Osteoblast (primary cell): ENCODE results near the gene SARS2. TPM values are rescaled to one million over a fixed set of nuclear protein-coding genes. Genes with fewer than 3 reads are reported as not detected.
"Not testable (repeated sequence)": the region's sequence is repeated elsewhere in the genome, so short reads cannot be mapped to it uniquely, and the experiment has no call there.

Experiments
- DNase-seq: peaks from one replicate; pipeline ENCODE4 v3.0.0; 2011; ENCODE audit warnings: low spot score, mixed read lengths; ENCODE audit not compliant: insufficient read length; ENCODE audit errors: missing footprints
- H2AFZ ChIP-seq: 2 replicates; pipeline ENCODE4 v1.6.0; 2011; ENCODE audit warnings: mild to moderate bottlenecking, low read length
- H3K27ac ChIP-seq: 2 replicates; pipeline ENCODE4 v1.5.1; 2011; ENCODE audit warnings: mild to moderate bottlenecking, low read depth, low read length, moderate library complexity
- H3K27me3 ChIP-seq: 2 replicates; pipeline ENCODE4 v1.6.0; 2012; ENCODE audit warnings: mild to moderate bottlenecking, control low read depth, inconsistent platforms, low read length, moderate library complexity; ENCODE audit not compliant: insufficient read depth
- H3K36me3 ChIP-seq: 2 replicates; pipeline ENCODE4 v1.5.1; 2011; ENCODE audit warnings: mild to moderate bottlenecking, low read length, control low read depth, moderate library complexity; ENCODE audit not compliant: insufficient read depth
- H3K4me1 ChIP-seq: 2 replicates; pipeline ENCODE4 v1.5.1; 2011; ENCODE audit warnings: mild to moderate bottlenecking, low read length, control low read depth, moderate library complexity; ENCODE audit not compliant: insufficient read depth
- H3K4me2 ChIP-seq: 2 replicates; pipeline ENCODE4 v1.6.0; 2011; ENCODE audit warnings: mild to moderate bottlenecking, low read length; ENCODE audit not compliant: insufficient read depth
- H3K4me3 ChIP-seq: fragments of 200-600 bp; sonication (generic); 3 replicates; pipeline ENCODE4 v1.5.1; 2012; ENCODE audit warnings: mild to moderate bottlenecking, low read length, inconsistent platforms; ENCODE audit not compliant: insufficient read depth
- H3K79me2 ChIP-seq: 2 replicates; pipeline ENCODE4 v1.6.0; 2012; ENCODE audit warnings: mild to moderate bottlenecking, low read length, control low read depth, inconsistent platforms; ENCODE audit not compliant: insufficient read depth
- H3K9me3 ChIP-seq: 2 replicates; pipeline ENCODE4 v1.5.1; 2011; ENCODE audit warnings: low read depth, low read length, control low read depth
- H4K20me1 ChIP-seq: 2 replicates; pipeline ENCODE4 v1.6.0; 2012; ENCODE audit warnings: mild to moderate bottlenecking, low read length, control low read depth; ENCODE audit not compliant: insufficient read depth
- total RNA-seq: library from RNA; depleted of rRNA; stranded (reverse); fragments of >200 nt; gene quantifications from 2 replicates; pipeline ENCODE4 v1.2.3, GENCODE V29; 2012
- TF ChIP-seq, protein P1 (sequence below): IDR thresholded peaks from 2 replicates; pipeline ENCODE4 v1.5.1; 2011; ENCODE audit warnings: mild to moderate bottlenecking, low read depth, low read length, moderate library complexity; ENCODE audit errors: extremely low read depth

Gene SARS2
- total RNA-seq, 1 donor, result 21.7 TPM

DNA sequence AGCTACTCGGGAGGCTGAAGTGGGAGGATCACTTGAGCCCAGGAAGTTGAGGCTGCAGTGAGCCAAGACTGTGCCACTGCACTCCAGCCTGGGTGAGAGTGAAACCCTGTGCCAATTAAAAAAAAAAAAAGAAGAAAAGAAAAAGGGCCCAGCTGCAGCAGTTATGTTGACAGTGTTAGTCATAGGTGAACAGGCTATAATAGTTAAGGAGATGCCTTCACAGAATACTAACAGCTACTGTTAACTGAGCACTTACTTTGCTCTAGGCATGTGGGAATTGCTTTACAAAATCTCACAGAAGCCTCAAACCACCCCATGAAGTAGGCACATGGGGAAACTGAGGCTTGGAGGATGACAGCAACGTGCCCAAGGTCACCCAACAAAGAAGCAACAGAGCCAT is 41.1 kb upstream of the SARS2 start:
- Histone ChIP-seq H3K27ac (no peak overlapping the region), H4K20me1 (no peaks in the 10 kb centered on the region), H3K4me3 (no peak overlapping the region), H3K27me3 (no peaks in the 10 kb centered on the region), H3K9me3 (no peaks in the 10 kb centered on the region), H3K36me3 (peaks cover 13% of the 10 kb centered on the region), H3K4me1 (peaks cover 14% of the 10 kb centered on the region), H3K4me2 (no peak overlapping the region), H3K79me2 (peaks cover 30% of the 10 kb centered on the region), H2AFZ (no peak overlapping the region)
- DNase-seq, result no peak
- TF ChIP-seq, protein P1, sequence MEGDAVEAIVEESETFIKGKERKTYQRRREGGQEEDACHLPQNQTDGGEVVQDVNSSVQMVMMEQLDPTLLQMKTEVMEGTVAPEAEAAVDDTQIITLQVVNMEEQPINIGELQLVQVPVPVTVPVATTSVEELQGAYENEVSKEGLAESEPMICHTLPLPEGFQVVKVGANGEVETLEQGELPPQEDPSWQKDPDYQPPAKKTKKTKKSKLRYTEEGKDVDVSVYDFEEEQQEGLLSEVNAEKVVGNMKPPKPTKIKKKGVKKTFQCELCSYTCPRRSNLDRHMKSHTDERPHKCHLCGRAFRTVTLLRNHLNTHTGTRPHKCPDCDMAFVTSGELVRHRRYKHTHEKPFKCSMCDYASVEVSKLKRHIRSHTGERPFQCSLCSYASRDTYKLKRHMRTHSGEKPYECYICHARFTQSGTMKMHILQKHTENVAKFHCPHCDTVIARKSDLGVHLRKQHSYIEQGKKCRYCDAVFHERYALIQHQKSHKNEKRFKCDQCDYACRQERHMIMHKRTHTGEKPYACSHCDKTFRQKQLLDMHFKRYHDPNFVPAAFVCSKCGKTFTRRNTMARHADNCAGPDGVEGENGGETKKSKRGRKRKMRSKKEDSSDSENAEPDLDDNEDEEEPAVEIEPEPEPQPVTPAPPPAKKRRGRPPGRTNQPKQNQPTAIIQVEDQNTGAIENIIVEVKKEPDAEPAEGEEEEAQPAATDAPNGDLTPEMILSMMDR, result no peak

DNA sequence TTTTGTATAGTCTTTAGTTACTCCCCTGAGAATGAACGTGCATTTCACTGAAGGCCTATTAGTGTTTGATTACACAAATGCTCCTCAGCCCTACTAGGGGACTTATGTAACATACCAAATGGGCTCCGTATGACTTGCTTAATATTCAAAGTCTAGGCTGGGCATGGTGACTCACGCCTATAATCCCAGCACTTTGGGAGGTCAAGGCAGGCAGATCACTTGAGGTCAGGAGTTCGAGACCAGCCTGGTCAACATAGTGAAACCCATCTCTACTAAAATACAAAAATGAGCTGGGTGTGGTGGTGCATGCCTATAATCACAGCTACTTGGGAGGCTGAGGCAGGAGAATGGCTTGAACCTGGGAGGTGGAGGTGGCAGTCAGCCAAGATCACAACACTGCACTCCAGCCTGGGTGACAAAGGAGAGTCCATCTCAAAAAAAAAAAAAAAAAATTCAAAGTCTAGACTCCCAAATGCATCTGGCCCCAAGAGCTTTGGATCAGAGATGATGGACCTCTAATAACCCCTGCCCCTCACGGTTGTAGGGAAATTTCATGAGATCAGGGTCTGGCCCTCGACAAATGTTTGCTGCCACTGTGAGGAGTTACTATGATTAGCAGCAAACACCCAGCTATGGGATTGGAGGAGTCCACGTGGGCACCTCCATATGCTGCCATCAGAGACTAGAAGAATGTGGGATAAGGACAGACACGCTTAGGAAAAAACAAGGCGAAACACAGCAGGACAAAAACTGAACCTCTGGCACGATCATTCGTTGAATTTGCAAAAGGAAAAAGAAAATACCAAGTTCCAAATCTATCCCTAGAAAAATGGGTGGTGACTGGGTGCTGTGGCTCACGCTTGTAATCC is 40.3 kb upstream of the SARS2 start:
- no peaks in the 10 kb centered on the region for H3K9me3 ChIP-seq
- no peaks in the 10 kb centered on the region for H3K27me3 ChIP-seq
- peaks cover 9% of the 10 kb centered on the region for H3K4me1 ChIP-seq
- peak; percentile 14 for DNase-seq
- H3K4me2 ChIP-seq, result no peak overlapping the region
- no peak overlapping the region for H2AFZ ChIP-seq
- H3K27ac ChIP-seq, result no peak overlapping the region
- H3K4me3 ChIP-seq, result no peak overlapping the region
- H4K20me1 ChIP-seq, result no peaks in the 10 kb centered on the region
- H3K79me2 ChIP-seq, result peaks cover 30% of the 10 kb centered on the region
- peaks cover 13% of the 10 kb centered on the region for H3K36me3 ChIP-seq
- TF ChIP-seq, protein P1, result no peak

DNA sequence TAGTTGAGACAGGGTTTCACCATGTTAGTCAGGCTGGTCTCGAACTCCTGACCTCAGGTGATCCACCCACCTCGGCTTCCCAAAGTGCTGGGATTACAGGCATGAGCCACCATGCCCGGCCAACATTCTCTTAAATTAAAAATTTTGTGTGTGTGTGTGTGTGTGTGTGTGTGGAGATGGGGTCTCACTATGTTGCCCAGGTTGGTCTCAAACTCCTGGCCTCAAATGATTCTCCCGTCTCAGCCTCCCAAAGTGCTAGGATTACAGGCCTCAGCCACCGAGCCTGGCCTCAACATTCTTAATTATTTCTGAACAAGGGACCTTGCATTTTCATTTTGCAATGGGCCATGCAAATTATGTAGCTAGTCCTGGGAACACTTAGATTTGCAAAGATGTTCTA is 35.6 kb upstream of the SARS2 start:
- H3K27ac ChIP-seq, H3K27me3 ChIP-seq, H3K4me3 ChIP-seq, H3K4me1 ChIP-seq, H4K20me1 ChIP-seq, H3K79me2 ChIP-seq, H3K36me3 ChIP-seq, H3K9me3 ChIP-seq, DNase-seq, H2AFZ ChIP-seq, H3K4me2 ChIP-seq: not testable (repeated sequence)

DNA sequence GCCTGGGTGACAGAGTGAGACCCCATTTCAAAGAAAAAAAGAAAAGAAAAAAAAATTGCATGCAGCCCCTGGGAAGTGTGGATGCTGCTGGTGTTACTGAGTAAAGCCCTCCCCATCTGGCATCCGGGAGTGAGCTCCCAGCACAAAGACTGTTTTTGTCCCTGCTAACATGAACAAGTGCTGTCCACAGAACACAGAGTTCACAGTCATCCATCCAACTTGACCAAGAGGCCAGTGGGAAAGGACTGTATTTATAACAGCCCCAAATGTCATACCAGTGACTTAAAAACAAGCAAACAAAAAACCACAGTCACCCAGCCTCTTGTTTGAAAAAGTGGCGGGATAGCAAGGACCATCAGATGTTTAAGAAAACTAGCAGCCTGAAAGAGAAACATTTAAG is 34.2 kb upstream of the SARS2 start:
- H2AFZ ChIP-seq, result no peak overlapping the region
- H3K4me1 ChIP-seq, result peaks cover 3% of the 10 kb centered on the region
- no peaks in the 10 kb centered on the region for H3K27me3 ChIP-seq
- no peaks in the 10 kb centered on the region for H4K20me1 ChIP-seq
- peaks cover 10% of the 10 kb centered on the region for H3K36me3 ChIP-seq
- no peaks in the 10 kb centered on the region for H3K9me3 ChIP-seq
- H3K4me3 ChIP-seq, result no peak overlapping the region
- DNase-seq, result no peak
- TF ChIP-seq, protein P1, result no peak
- no peak overlapping the region for H3K4me2 ChIP-seq
- H3K27ac ChIP-seq, result no peak overlapping the region
- H3K79me2 ChIP-seq, result peaks cover 2% of the 10 kb centered on the region
